Right lobe of liver (tissue), 4 donors: ENCODE measurements around the gene CDH23.

ENCODE experiments used
- CTCF ChIP-seq, 4 donors: fragments of 200-600 bp in 3 of 4; fragments of 450-650 bp in 1 of 4; IDR thresholded peaks; one replicate each; pipeline versions ENCODE4 v1.5.1 to v1.8.0; 2016 to 2022; ENCODE audit warnings: antibody characterized with exemption in 4 of 4, mild to moderate bottlenecking in 2 of 4
- POLR2A ChIP-seq: fragments of 450-650 bp; IDR thresholded peaks from one replicate; pipeline ENCODE4 v1.6.1; 2017; ENCODE audit warnings: antibody characterized with exemption, mild to moderate bottlenecking
- donor health status: DM: no; HTN: no; CAD: no.
- donor health status: DM: no; HTN: no; CAD: no.
- donor health status: DM: no; HTN: yes; CAD: no.

GRCh38 chr10:71613877-71614276 lies 217.2 kb downstream of the CDH23 start:
- no peak for TF ChIP-seq CTCF (IDR thresholded peaks at IDR 0.05)
- TF ChIP-seq POLR2A, result no peak
